Right hindlimb (tissue), 1 donor: ENCODE results near the gene GCN1.

ENCODE experiments used
- DNase-seq: peaks from one replicate; pipeline ENCODE4 v3.0.0-alpha.2; 2018

Gene GCN1

GRCh38 chr12:120110550-120111501 lies 83.7 kb downstream of the GCN1 start:
- peak; percentile 32 for DNase-seq

DNA sequence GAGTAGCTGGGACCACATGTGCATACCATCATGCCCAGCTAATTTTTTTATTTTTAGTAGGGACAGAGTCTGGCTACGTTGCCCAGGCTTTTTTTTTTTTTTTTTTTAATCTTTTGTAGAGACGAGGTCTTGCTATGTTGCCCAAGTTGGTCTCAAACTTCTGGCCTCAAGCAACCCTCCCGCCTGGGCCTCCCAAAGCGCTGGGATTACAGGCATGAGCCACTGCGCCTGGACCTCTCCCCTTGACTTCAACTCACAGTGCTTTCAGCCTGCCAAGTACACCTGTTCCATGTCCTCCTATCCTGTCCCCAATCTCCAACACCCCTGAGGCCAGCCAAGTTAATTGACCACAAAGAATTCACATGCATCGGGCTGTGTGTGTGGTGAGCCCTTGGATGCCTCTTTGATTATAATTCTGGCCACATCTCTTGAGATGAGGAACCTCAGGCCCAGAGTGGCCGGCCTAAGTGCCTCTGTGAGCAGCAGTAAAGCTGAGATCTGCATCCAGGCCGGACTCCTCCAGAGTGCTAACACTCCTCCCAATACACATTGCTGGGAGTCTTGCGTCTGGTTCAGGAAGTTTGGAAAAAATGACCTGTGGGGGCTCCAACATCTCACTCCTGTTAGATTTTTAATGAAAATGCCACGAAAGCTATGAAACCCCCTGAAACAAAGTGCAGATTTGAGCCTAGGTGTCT lies 84.8 kb downstream of the GCN1 start:
- no peak for DNase-seq

- no peak for DNase-seq
These were observed 88.4 kb downstream of the GCN1 start for GRCh38 chr12:120106151-120106550.

DNA sequence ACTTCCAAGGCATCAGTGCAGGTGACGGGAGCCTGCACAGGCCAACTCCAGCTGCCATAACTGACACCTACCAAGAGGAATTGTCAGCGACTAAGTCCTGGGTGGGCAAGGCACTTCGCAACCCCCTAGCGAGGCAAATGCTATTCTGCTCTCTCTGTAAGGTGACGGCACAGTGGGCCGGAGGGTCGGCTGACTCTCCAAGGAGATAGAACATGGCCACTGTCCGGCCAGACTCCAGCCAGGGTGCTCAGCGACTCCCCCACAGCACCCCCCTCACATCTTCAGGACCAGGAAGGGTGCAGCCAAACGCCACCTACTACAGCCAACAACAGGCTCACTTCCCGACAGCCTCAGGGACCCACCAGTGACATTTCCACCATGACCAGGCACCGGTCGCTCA lies 91.1 kb downstream of the GCN1 start:
- no peak for DNase-seq

GRCh38 chr12:120103044-120103338 lies 91.5 kb downstream of the GCN1 start:
- DNase-seq = no peak

GRCh38 chr12:120102189-120103043 lies 92.1 kb downstream of the GCN1 start:
- DNase-seq = no peak

GRCh38 chr12:120101617-120102016 lies 92.9 kb downstream of the GCN1 start:
- no peak for DNase-seq

GRCh38 chr12:120101182-120101581 lies 93.3 kb downstream of the GCN1 start:
- DNase-seq = no peak

DNA sequence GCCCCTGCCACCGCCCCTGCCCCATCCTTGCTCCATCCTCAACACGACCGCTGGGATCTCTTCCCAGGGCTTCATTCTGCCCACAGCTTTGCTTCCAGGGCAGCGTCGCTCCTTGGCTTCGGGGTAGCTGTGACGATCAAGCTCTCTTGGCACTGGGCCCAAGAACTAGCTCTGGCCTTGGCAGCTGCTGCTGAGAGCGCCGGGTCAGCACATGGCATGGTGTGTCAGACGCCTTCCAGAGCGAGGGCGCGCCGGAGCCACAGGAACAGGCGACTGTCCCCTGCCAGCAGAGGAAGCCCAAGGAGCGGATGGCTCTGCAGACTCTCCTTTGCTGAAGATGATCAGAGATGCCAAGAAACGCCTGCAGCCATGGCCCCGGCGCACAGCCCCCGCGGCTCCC lies 93.9 kb downstream of the GCN1 start:
- peak; percentile 71 for DNase-seq

DNA sequence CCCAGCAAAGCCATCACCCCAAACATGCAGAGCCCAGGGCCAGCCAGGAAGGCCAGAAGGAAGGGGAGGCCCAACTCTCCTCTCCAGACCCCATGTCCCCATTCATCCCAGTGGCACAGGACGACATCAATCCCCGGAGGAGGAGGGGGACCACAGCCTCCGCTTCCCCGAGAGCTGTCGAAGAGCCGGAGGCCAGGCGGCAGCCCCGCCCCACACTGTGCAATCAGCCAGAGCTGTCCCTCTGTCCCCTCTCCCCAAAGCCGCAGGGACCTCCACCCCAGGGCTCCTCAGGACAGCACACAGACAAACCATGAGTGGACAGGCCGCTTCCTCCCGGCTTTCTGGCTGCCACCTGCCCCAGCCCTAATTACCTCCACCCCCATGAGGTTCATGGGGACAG lies 94.8 kb downstream of the GCN1 start:
- DNase-seq = no peak

GRCh38 chr12:120098756-120099470 lies 95.6 kb downstream of the GCN1 start:
- DNase-seq = no peak

- no peak for DNase-seq
These were observed 97.8 kb downstream of the GCN1 start for GRCh38 chr12:120096671-120097202.

DNA sequence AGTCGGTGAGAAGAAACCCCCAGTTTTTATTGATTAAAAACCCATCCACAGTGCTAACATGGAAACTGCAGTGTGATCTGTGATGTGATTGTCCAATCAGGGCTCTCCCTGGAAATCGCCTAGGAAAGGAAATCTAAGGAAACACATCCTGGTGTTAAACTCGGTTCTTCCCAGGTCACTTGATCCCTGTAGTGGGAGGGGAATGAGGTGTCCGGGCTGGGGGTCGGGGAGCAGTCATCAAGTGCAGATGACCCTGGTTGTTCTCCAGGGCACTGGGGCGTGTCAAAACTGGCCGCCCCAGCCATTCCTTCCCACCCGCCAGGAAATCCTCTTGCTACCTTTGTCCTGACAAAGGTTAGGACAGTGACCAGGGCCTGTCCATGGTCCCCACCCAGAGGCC lies 98.8 kb downstream of the GCN1 start:
- no peak for DNase-seq

GRCh38 chr12:120095331-120095730 lies 99.2 kb downstream of the GCN1 start:
- DNase-seq = no peak

DNA sequence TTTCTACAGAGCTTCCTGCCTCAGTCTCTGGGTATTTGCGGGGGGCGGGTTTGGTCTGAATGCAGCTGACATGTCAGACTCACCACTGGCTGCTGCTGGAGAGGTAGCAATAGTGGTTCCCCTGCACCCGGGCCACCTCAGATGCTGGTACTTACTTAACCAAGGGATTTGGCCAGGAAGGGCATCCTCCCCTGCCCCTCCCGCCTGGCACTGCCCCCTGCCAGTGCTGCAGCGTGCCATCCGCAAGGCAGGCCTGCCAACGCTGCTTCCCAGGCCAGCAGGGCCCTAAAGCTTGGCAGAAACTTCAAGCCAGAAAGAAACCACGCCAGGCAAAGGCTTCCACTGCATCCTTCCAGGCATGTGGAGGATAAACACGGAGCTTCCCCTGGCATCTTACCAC lies 100.0 kb downstream of the GCN1 start:
- peak; percentile 23 for DNase-seq

DNA sequence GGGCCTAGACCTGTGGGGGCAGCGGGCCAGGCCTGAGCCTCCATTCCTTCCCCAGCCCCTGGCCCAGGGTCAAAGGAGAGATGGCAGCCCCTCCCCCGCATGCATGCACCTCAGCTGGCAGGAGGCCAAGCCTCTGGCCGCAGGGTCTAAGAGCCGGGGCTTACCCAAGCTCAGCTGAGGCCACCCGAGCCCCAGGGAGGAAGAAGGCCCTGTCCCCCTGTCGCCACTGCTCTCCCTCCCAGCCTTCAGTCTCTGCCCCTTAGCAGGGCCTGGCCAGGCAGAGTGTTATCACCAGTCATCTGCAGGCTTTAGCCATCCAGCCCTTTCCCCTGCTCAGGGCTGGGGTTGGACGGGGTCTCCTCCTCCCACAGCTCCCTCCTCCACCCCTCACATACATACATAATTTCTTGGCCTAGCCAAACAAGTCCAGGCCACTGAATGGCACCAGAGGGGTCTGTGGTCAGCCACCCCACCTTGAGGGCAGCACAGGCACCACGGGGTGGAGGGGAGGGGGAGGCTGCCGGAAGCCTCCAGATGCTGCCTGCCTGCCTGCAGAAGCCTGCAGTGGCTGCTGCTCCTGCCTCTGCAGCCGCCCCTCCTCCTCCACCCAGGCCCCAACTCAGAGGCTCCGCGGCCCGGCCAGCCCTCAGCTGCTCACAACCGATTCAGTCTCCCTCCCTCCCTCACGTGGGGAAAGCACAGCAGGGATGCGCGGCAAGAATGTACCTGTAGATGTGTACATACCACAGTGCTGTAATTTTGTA lies 100.7 kb downstream of the GCN1 start:
- peak; percentile 68 for DNase-seq

DNA sequence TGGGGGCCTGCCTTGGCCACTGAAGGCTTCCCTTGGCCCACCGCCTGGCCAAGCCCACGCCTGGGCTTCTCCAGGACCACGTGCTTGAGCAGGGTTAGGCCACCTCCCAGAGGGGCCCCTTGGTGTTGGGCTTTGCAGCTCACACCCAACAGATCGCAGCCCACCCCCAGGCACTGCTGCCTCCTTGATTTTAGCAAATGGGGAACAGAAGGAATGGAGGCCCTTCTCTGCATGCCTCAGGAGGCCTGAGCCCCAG lies 101.3 kb downstream of the GCN1 start:
- DNase-seq = peak; percentile 48

DNA sequence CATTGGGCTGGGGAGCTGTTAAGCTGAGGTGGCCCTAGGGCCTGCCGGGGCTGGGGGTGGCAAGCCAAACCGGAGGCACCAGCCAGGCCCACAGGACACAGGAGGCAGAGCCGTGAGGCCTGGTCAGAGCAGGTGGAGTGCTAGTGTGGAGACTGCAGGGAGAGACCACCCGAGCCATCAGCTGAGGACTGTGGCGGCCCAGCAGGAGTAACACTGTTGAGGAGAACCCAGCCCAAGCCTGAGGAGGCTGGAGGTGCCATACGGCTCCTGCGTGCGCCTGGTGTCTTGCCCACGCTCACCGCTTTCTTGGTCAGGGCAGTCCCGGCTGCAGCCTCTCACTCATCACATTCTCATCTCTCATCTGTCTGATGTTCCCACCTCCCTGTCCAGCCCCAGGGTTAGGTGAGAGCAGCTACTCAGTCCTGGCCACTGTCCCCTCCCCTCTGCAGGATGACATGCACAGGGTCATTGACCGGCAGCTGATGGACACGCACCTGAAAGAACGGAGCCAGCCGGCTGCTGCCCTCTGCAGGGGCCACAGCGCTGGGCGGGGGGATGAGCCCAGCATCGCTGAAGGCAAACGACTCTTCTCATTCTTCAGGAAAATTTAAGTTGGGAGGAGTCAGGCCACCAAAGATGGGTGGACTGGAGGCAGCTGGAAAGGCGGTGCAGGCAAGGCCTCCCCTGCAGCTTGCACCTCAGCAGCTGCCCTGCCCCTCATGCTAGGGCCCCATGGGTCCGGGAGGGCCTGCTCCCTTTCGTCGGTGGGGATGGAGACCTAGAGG lies 101.8 kb downstream of the GCN1 start:
- peak; percentile 24 for DNase-seq

DNA sequence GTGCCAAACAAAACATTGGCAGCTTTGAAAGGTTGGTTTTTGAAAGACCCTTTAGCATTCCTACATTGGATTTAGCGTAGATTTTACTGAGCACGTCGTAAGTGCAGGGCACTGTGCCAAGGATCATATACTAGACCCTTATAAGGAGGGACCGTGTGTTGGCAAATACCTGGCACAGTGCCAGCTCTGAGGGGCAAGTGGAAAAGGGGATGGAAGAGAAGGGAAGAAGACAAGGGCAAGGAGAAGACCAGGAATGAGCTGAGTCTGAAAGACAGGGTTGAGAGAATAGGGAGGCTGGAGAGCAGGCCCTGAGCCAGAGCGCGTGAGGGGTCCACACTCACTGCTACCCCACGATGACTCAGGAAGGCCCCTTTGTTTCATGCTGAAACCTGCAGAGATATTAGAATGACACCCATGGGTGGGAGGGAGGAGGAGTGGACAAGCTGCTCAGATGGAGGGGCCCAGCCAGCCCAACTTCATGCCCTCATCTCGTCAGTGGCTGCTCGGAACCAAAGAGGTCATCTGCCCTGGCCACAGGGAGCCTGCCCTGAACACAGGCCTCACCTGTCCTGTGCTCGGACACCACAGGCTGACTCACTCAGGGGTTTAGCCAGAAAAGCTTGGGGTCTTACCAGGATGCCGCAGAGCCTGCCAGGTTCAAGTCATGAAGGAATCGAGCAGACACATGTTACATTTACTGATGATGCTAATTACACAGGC lies 103.0 kb downstream of the GCN1 start:
- DNase-seq = no peak

- DNase-seq = no peak
These were observed 103.8 kb downstream of the GCN1 start for GRCh38 chr12:120090626-120091295.
